Breast epithelium (tissue), 3 donors: ENCODE data around the gene OSBPL6.

Experiments used
- CTCF ChIP-seq, 3 donors: fragments of 450-650 bp; IDR thresholded peaks; one replicate each; pipeline ENCODE4 v1.5.1; 2016 to 2017; ENCODE audit warnings: antibody characterized with exemption in 3 of 3, mild to moderate bottlenecking in 3 of 3, moderate library complexity in 3 of 3
- POLR2A ChIP-seq: fragments of 450-650 bp; IDR thresholded peaks from one replicate; pipeline ENCODE4 v1.6.1; 2016; ENCODE audit warnings: antibody characterized with exemption, mild to moderate bottlenecking, moderate library complexity
- POLR2AphosphoS5 ChIP-seq, 3 donors: sonication (generic); formaldehyde crosslinking; IDR thresholded peaks; one replicate each; pipeline ENCODE4 v1.6.1; 2017; ENCODE audit warnings: antibody characterized with exemption in 3 of 3

DNA sequence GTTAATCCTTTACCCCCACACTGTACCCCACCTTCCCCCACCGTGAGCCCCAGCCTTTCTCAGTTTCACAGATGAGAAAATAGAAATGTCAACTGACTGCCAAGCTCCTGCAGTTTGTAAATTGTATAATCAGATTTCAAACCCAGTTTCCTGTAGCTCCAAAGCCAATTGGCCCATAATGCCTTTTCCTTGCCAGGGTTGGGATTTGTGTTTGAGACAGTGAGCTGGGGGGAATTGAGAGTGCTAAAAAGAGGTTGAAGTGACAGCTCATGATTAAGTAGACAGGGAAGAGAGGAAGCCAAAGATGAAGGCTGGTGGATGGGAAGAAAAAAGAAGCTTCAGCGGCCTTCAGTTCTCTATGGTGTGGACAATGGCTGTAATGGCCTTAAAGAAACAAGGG lies 10.7 kb downstream of the OSBPL6 start:
- TF ChIP-seq POLR2A (no peak), CTCF (IDR thresholded peaks at IDR 0.05) (no peak), POLR2AphosphoS5 (IDR thresholded peaks at IDR 0.05) (no peak)
